Activated T-helper 17 cell treated with anti-CD3 and anti-CD28 coated beads, Interleukin-2, amount 50 U/mL, for 72 hours (primary cell): ENCODE results near the gene HS6ST3. TPM values are rescaled to one million over a fixed set of nuclear protein-coding genes. Genes with fewer than 3 reads are reported as not detected.

ENCODE experiments used
- ATAC-seq: fragments of 150-1000 bp; cut with Tn5 transposase; replicated peaks from 2 replicates; pipeline ENCODE4 v1.10.0; 2021; ENCODE audit warnings: mild to moderate bottlenecking, moderate library complexity
- H3K27ac Mint-ChIP-seq: one replicate; pipeline ENCODE4 v1.8.0; 2022; ENCODE audit warnings: mixed read lengths
- H3K27me3 Mint-ChIP-seq: one replicate; pipeline ENCODE4 v1.8.0; 2022; ENCODE audit warnings: mixed read lengths
- H3K36me3 Mint-ChIP-seq: one replicate; pipeline ENCODE4 v1.8.0; 2022; ENCODE audit warnings: low read depth, mild to moderate bottlenecking, mixed read lengths
- H3K4me1 Mint-ChIP-seq: one replicate; pipeline ENCODE4 v1.8.0; 2022; ENCODE audit warnings: mixed read lengths
- H3K4me3 Mint-ChIP-seq: one replicate; pipeline ENCODE4 v1.8.0; 2022; ENCODE audit warnings: mild to moderate bottlenecking, mixed read lengths
- H3K9me3 Mint-ChIP-seq: one replicate; pipeline ENCODE4 v1.8.0; 2022; ENCODE audit warnings: mixed read lengths
- total RNA-seq, 2 donors: library from RNA; stranded (reverse); gene quantifications; one replicate each; pipeline ENCODE4 v1.2.3, GENCODE V29; 2022

The HS6ST3 gene
- total RNA-seq, 2 donors from 2014 or later, result not detected

- Mint-ChIP-seq H3K27ac (no peak overlapping the region), H3K27me3 (no peaks in the 10 kb centered on the region), H3K4me1 (no peaks in the 10 kb centered on the region), H3K9me3 (peaks cover 2% of the 10 kb centered on the region), H3K36me3 (no peaks in the 10 kb centered on the region), H3K4me3 (no peak overlapping the region)
- ATAC-seq, result no peak
Observed at GRCh38 chr13:96690998-96691397, 601.1 kb downstream of the HS6ST3 start.

DNA sequence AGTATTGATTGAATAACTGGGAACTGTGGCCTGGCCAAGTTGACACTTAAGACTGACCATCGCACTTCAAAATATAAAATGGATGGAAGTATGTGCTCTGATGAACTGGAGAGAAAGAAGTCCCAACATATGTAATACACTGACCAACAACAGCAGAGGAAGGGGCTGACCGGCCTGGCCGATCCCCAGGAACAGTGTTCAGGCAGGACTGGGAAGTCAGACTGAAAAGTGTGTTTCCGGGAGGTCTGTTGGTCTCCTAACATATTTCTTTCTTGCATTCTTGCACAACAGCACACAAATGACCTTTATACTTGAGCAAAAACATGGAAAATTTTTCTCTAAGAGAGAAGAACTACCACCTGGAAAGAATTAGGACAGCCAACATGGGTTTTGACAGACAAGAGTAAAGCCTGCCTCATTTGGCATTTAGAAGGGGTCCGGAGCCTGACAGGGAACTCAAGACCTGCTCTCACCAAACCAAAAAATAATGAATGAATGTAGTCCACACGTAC is 606.5 kb downstream of the HS6ST3 start:
- Mint-ChIP-seq H3K27me3 (no peaks in the 10 kb centered on the region), H3K4me3 (no peak overlapping the region), H3K9me3 (peaks cover 3% of the 10 kb centered on the region), H3K36me3 (no peaks in the 10 kb centered on the region), H3K27ac (no peak overlapping the region), H3K4me1 (no peaks in the 10 kb centered on the region)
- ATAC-seq, result no peak

- H3K4me1 Mint-ChIP-seq, result no peaks in the 10 kb centered on the region
- no peaks in the 10 kb centered on the region for H3K36me3 Mint-ChIP-seq
- no peak overlapping the region for H3K27ac Mint-ChIP-seq
- ATAC-seq, result no peak
- no peak overlapping the region for H3K4me3 Mint-ChIP-seq
- no peaks in the 10 kb centered on the region for H3K27me3 Mint-ChIP-seq
- peaks cover 8% of the 10 kb centered on the region for H3K9me3 Mint-ChIP-seq
Observed at GRCh38 chr13:96700657-96701056, 610.8 kb downstream of the HS6ST3 start.

- H3K27ac Mint-ChIP-seq, result no peak overlapping the region
- H3K36me3 Mint-ChIP-seq, result no peaks in the 10 kb centered on the region
- H3K4me3 Mint-ChIP-seq, result no peak overlapping the region
- no peak for ATAC-seq
- no peaks in the 10 kb centered on the region for H3K4me1 Mint-ChIP-seq
- peaks cover 16% of the 10 kb centered on the region for H3K9me3 Mint-ChIP-seq
- no peaks in the 10 kb centered on the region for H3K27me3 Mint-ChIP-seq
Observed at GRCh38 chr13:96707146-96707545, 617.2 kb downstream of the HS6ST3 start.

DNA sequence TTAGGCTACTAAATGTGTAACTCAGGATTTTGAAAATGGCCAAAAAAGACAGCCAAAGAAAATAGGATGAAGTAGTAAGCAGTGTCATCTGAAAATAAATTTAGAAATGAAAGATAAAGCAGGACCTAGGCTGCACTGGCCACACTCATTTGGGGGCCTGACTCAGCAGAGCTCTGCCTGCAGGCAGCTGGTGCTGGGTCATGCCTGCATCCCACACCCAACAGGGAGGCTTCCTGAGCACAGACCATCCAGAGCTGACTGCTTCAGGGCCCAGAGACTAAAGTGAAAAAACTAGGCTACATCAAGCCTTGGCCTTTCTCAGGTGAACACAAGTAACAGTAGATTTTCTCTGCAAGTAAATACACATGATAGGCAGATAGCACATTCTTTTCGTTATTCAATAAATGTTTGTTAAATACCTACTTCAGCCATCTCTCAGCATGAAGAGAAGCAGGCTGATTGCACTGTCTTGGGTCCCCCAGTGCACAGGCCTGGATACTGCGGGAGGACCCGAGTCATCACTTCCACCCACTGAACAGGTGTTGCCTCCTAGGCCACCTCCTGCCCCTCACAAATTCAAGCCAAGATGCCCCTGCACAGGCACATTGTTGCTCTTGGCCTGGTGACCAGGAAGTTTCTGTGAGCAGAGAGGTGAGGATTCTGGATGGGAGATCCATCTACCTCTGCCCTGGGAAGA is 620.4 kb downstream of the HS6ST3 start:
- no peak overlapping the region for H3K4me3 Mint-ChIP-seq
- no peak for ATAC-seq
- no peaks in the 10 kb centered on the region for H3K4me1 Mint-ChIP-seq

GRCh38 chr13:96720446-96720845 is 630.5 kb downstream of the HS6ST3 start:
- no peak for ATAC-seq
- H3K27me3 Mint-ChIP-seq, result no peaks in the 10 kb centered on the region

More for the DNA sequence above, 620.4 kb downstream of the HS6ST3 start:
- Mint-ChIP-seq H3K27me3 (no peaks in the 10 kb centered on the region), H3K9me3 (peaks cover 11% of the 10 kb centered on the region), H3K36me3 (no peaks in the 10 kb centered on the region), H3K27ac (no peak overlapping the region)

DNA sequence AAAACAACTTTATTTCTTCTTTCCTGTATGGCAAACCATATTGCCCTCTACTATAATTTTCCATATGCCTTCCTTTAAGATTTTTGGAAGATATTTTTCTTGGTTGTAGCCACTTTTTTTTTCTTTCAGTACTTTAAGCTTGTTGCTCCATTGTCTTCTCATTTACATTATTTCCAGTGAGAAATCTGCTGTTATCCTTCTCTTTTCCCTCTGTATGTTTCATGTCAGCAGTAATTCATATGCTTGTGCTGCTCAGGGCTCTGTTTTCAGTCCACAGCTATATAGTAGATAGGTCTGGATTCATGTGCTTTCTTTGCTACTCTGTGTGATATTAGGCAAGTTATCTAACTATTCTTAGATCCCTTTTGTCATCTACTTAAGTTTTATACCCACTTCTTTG is 636.7 kb downstream of the HS6ST3 start:
- Mint-ChIP-seq H3K27me3 (no peaks in the 10 kb centered on the region), H3K9me3 (peaks cover 13% of the 10 kb centered on the region), H3K36me3 (no peaks in the 10 kb centered on the region), H3K27ac (no peak overlapping the region), H3K4me1 (no peaks in the 10 kb centered on the region), H3K4me3 (no peak overlapping the region)
- ATAC-seq, result no peak

More at GRCh38 chr13:96720446-96720845, 630.5 kb downstream of the HS6ST3 start:
- no peaks in the 10 kb centered on the region for H3K36me3 Mint-ChIP-seq
- no peaks in the 10 kb centered on the region for H3K4me1 Mint-ChIP-seq
- peaks cover 10% of the 10 kb centered on the region for H3K9me3 Mint-ChIP-seq
- no peak overlapping the region for H3K27ac Mint-ChIP-seq
- no peak overlapping the region for H3K4me3 Mint-ChIP-seq

DNA sequence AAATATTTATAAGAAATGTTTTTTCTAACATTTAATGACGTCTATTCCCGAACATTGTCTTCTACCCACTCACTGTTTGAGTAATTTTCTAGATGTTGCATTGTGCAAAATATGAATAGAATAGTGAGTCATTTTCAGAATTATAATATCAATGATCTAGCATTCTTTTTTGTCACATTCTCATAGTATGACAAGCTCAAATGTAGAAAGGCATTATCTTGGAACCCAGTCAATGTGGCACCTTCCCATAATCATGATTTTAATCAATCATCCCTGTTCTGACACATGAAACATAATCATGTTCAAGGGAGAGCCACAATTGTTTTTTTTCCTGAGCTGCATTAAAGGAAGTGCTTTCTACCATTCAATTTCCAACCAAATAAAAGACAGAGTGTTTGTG is 638.6 kb downstream of the HS6ST3 start:
- no peaks in the 10 kb centered on the region for H3K27me3 Mint-ChIP-seq
- H3K27ac Mint-ChIP-seq, result no peak overlapping the region
- H3K4me1 Mint-ChIP-seq, result no peaks in the 10 kb centered on the region
- H3K9me3 Mint-ChIP-seq, result peaks cover 21% of the 10 kb centered on the region
- H3K4me3 Mint-ChIP-seq, result no peak overlapping the region
- no peaks in the 10 kb centered on the region for H3K36me3 Mint-ChIP-seq
- ATAC-seq, result no peak

DNA sequence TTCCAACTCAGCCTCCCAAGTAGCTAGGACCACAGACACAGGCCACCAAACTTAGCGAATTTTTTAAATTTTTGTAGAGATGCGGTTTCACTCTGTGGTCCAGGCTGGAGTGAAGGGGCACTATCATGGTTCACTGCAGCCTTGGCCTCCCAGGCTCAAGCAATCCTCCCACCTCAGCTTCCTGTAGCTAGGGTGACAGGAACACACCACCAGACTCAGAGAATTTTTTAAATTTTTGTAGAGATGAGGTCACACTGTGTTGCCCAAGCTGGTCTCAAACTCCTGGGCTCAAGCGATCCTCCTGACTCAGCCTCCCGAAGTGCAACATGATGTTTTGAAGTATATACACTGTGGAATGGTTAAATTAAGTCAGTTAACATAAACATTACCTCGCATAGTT is 640.8 kb downstream of the HS6ST3 start:
- H3K27ac Mint-ChIP-seq, result no peak overlapping the region
- no peak for ATAC-seq
- H3K4me1 Mint-ChIP-seq, result no peaks in the 10 kb centered on the region
- H3K27me3 Mint-ChIP-seq, result no peaks in the 10 kb centered on the region
- H3K36me3 Mint-ChIP-seq, result no peaks in the 10 kb centered on the region
- peaks cover 18% of the 10 kb centered on the region for H3K9me3 Mint-ChIP-seq
- no peak overlapping the region for H3K4me3 Mint-ChIP-seq

GRCh38 chr13:96734499-96734898 is 644.6 kb downstream of the HS6ST3 start:
- H3K4me1 Mint-ChIP-seq, result no peaks in the 10 kb centered on the region
- H3K27me3 Mint-ChIP-seq, result no peaks in the 10 kb centered on the region
- H3K4me3 Mint-ChIP-seq, result no peak overlapping the region
- peaks cover 18% of the 10 kb centered on the region for H3K9me3 Mint-ChIP-seq
- no peak for ATAC-seq
- H3K27ac Mint-ChIP-seq, result no peak overlapping the region
- H3K36me3 Mint-ChIP-seq, result no peaks in the 10 kb centered on the region

DNA sequence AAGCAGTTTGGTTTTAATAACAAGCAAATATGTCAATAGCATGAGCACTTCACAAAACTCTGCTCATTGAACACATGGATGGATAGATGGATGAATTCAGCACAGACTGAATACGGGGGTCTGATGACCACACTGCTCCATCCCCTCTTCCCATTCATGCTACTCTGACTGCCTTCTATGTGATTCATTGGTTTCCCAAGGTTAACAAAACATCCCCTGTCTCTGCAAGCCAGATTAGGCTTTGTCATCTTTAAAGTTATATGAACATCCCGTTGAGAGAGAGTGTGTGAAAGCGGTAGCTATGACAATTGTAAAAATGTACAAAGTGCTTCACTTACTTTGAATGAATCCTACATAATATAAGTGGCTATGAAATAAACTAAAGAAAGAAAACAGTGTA is 651.9 kb downstream of the HS6ST3 start:
- Mint-ChIP-seq H3K27me3 (no peaks in the 10 kb centered on the region), H3K9me3 (peaks cover 5% of the 10 kb centered on the region), H3K27ac (no peak overlapping the region), H3K36me3 (no peaks in the 10 kb centered on the region), H3K4me1 (no peaks in the 10 kb centered on the region), H3K4me3 (no peak overlapping the region)
- no peak for ATAC-seq

GRCh38 chr13:96743296-96744089 is 653.6 kb downstream of the HS6ST3 start:
- Mint-ChIP-seq H3K4me1 (no peaks in the 10 kb centered on the region), H3K27me3 (no peaks in the 10 kb centered on the region), H3K4me3 (no peak overlapping the region), H3K9me3 (peaks cover 5% of the 10 kb centered on the region), H3K36me3 (no peaks in the 10 kb centered on the region), H3K27ac (no peak overlapping the region)
- no peak for ATAC-seq

DNA sequence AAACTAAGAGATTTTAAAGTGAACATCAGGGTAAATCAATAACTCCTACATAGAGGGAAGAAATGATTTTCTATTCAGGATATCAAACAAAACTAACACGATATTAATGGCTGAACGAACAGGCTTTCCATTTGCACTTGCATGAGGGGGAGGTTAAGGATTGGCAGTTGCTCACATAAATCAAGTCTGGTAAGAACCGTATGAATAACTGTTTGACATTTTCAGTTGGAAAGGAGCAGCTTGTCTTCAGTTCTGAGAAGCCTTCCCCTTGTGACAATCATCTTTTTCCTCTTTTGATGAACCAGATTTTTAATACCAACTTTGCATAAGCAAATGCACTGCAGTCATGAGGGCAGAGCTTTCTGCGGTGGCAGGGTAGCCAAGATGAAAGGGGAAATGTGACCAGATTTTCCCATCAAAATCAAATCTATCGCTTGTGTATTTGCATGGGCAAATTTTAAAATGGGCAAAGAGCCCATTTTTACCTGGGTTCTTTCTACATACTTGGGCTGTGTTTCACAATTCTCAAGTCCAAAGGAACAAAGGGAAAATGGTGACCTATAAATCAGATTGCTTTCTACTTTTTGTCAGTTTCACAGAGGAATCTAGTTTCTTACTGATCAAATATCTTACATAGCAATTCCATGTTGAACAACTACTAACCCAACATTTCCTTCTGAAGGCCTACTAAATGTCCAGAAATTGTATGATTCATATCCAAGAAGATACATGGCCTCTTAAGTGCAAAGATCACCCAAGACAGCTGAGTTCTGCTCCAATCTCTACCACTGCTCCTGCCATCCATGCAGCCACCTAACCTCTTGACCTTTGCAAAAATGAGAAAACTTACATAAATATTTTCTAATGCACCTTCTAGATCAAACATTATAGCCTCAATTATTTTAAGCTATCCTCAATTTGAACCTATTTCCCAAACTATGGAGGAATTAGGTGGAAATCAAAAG is 654.7 kb downstream of the HS6ST3 start:
- Mint-ChIP-seq H3K9me3 (peaks cover 2% of the 10 kb centered on the region), H3K27ac (no peak overlapping the region), H3K4me3 (no peak overlapping the region), H3K36me3 (no peaks in the 10 kb centered on the region), H3K27me3 (no peaks in the 10 kb centered on the region), H3K4me1 (no peaks in the 10 kb centered on the region)
- no peak for ATAC-seq

DNA sequence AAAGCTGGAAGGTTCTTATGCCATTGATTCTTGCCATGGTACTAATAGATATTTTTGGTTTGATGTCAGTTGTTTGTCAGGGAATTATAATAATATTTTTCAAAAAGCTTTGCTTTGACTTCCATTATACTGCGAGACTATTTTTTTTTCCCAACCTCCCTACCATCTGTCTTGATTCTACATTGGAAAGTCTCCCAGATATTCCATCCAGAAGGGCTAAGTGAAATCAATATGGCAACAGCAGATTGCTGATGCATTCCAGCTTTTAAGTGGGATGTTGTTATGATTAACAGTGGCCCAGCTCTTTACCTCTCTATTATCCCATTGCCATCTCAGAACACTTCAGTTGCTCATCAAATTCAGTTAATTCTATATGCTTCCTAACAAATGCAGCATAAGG is 657.0 kb downstream of the HS6ST3 start:
- Mint-ChIP-seq H3K36me3 (no peaks in the 10 kb centered on the region), H3K27me3 (no peaks in the 10 kb centered on the region), H3K4me1 (no peaks in the 10 kb centered on the region), H3K9me3 (no peaks in the 10 kb centered on the region), H3K4me3 (no peak overlapping the region), H3K27ac (no peak overlapping the region)
- ATAC-seq, result no peak
